ENCODE measurements around the gene RNF227. TPM values are rescaled to one million over a fixed set of nuclear protein-coding genes. Genes with fewer than 3 reads are reported as not detected.

The RNF227 gene
- total and polyA plus RNA-seq, 10 of the 15 experiments (the other 5 are each of a cell fraction or from before 2014, with no cell fraction given) = 0.49 to 5.0 (median 1.3) TPM

GRCh38 chr17:7915611-7916384 is at the start of gene RNF227 (continued):
- TF ChIP-seq CUX1 (IDR thresholded peaks at IDR 0.05; ENCODE audit: insufficient replicate concordance, low read depth, low read length) (no peak), CREM (IDR thresholded peaks at IDR 0.05; ENCODE audit: low read depth) (no peak), ELK1 (IDR thresholded peaks at IDR 0.05; ENCODE audit: low read depth, low read length) (no peak), ZNF592 (IDR thresholded peaks at IDR 0.05) (no peak), FOXK2 (IDR thresholded peaks at IDR 0.05) (no peak), ETV6 (conservative IDR thresholded peaks at IDR 0.05 in 1 of 2, IDR thresholded peaks at IDR 0.05 in 1 of 2; ENCODE audit: borderline replicate concordance in 1 of 2, low read depth in 1 of 2) (no peak), BCL11A (IDR thresholded peaks at IDR 0.05; ENCODE audit: low read depth, low read length) (no peak), ZBTB4 (CRISPR knock-in tag; IDR thresholded peaks at IDR 0.05) (0 out of 2 replicates have a peak, but pooled peaks have one; percentile 64), IKZF1 (conservative IDR thresholded peaks at IDR 0.05) (peak; percentile 81), NR2C1 (IDR thresholded peaks at IDR 0.05) (0 out of 2 replicates have a peak, but pooled peaks have one; percentile 7), SUPT20H (IDR thresholded peaks at IDR 0.05; ENCODE audit: borderline replicate concordance, control insufficient read depth, low read depth, low read length) (no peak), CHD4 (IDR thresholded peaks at IDR 0.05) (no peak), FOXM1 (IDR thresholded peaks at IDR 0.05; ENCODE audit: low read depth, low read length) (no peak), EED (IDR thresholded peaks at IDR 0.05; ENCODE audit: low read depth) (no peak; the same call in 1 of the 2 replicates), CHD1 (IDR thresholded peaks at IDR 0.05; ENCODE audit: low read depth, low read length) (no peak)

Data from GM12878 (cell line).